Transverse colon (tissue), 4 donors: ENCODE results near the gene RPS6KA3. TPM values are rescaled to one million over a fixed set of nuclear protein-coding genes. Genes with fewer than 3 reads are reported as not detected.

ENCODE experiments used
- DNase-seq: peaks from one replicate; pipeline ENCODE4 v3.0.0-alpha.2; 2019
- H3K27ac ChIP-seq, 4 donors: fragments of 200-600 bp; sonication (generic); 2 replicates each; pipeline ENCODE4 v1.5.1; 2016 to 2018; ENCODE audit warnings: inconsistent platforms in 4 of 4
- H3K27me3 ChIP-seq: fragments of 200-600 bp; sonication (generic); 2 replicates; pipeline ENCODE4 v1.5.1; 2017; ENCODE audit warnings: inconsistent platforms
- H3K36me3 ChIP-seq, 4 donors: fragments of 200-600 bp; sonication (generic); 2 replicates each; pipeline ENCODE4 v1.5.1; 2017 to 2019; ENCODE audit warnings: inconsistent platforms in 4 of 4
- H3K4me1 ChIP-seq, 4 donors: fragments of 200-600 bp; sonication (generic); 2 replicates each; pipeline ENCODE4 v1.5.1; 2017 to 2020; ENCODE audit warnings: inconsistent platforms in 4 of 4
- H3K4me3 ChIP-seq, 4 donors: fragments of 200-600 bp; sonication (generic); 1 replicate in 1 of 4; 2 replicates in 3 of 4; pipeline versions ENCODE4 v1.5.1 to v1.6.1; 2017 to 2019; ENCODE audit warnings: inconsistent platforms in 4 of 4
- H3K9me3 ChIP-seq, 2 donors: fragments of 200-600 bp; sonication (generic); 2 replicates each; pipeline ENCODE4 v1.5.1; 2017 to 2019; ENCODE audit warnings: inconsistent platforms in 2 of 2
- CTCF ChIP-seq, 5 experiments: fragments of 200-600 bp in 3 of 5; fragments of 450-650 bp in 2 of 5; sonication (generic) in 3 of 5; IDR thresholded peaks; 1 replicate in 2 of 5; 2 replicates in 3 of 5; pipeline ENCODE4 v1.5.1; 2016 to 2017; ENCODE audit warnings: antibody characterized with exemption in 5 of 5, inconsistent platforms in 3 of 5, mild to moderate bottlenecking in 2 of 5, moderate library complexity in 1 of 5
- EP300 ChIP-seq: sonication (generic); formaldehyde crosslinking; IDR thresholded peaks from one replicate; pipeline ENCODE4 v1.6.1; 2017; ENCODE audit warnings: antibody characterized with exemption, low read depth
- POLR2A ChIP-seq: fragments of 450-650 bp; IDR thresholded peaks from one replicate; pipeline ENCODE4 v1.6.1; 2016; ENCODE audit warnings: antibody characterized with exemption, mild to moderate bottlenecking, moderate library complexity
- POLR2AphosphoS5 ChIP-seq, 3 donors: sonication (generic); formaldehyde crosslinking; IDR thresholded peaks; one replicate each; pipeline ENCODE4 v1.6.1; 2016; ENCODE audit warnings: antibody characterized with exemption in 3 of 3
- WGBS, 2 donors: methylation state at CpG; one replicate each; pipeline ENCODE4 v1.1.5; 2018; ENCODE audit warnings: low coverage in 1 of 2; 5-methylcytosine and 5-hydroxymethylcytosine counted together
- in situ Hi-C, 4 donors: fragments of 200-750 bp; cut with MboI; loops; one replicate each; pipeline versions ENCODE4 v1.15.0 to v1.15.1; 2017; ENCODE audit warnings: low sequenced_read_pairs in 3 of 4, low pct_ligation_motif_present in 1 of 4, low pct_unique_long_range_greater_than_20kb in 1 of 4
- intact Hi-C: fragments of 100-400 bp; cut with DNase I; formaldehyde crosslinking; loops from one replicate; pipeline ENCODE4 v1.15.1; 2023; ENCODE audit warnings: low total_unique reads
- total RNA-seq, 4 donors: library from RNA; depleted of rRNA; stranded (reverse); fragments of >200 nt; gene quantifications; one replicate each; pipeline ENCODE4 v1.1.0, GENCODE V29; 2016

RPS6KA3 gene
- total RNA-seq, result 10 to 100 TPM; 28.7 to 73.0 (median 49.8) TPM

DNA sequence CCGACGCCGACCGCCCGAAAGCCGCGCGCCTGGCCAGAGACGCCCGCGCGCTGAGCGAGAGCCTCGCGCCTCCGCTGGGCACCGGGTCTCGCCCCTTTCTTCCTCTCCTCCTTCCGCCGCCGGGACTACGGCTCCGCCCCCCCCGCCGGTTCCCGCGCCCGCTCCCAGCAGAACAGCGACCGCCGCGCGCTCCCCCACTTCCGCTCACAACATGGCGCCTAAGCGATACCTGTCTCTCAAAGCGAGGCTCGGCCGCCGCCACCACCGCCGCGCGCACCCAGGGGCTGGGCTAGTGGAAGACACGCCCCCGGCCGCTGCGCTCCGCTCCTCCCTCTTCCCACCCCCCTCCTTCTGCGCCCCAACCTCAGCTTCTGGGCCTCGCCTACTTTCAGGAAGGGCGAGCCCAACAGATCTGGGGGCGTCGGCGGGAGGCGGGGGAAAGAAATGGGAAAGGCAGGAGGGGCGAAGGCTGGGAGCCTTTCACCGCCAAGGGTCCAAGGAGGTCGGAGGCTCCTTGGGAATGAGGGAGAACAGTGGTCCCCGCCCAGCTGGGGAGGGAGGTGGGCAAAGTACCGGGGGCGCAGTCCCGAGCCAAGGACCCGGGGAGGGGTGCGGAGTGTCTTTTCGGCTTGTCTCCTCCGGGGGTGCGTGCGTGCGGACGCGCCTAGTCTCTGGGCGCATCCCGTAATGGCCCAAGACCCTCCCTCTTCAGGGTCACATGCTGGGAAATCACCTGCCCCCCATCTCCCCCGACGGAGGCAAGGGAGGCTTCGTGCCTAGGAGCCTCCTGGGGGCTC lies at the start of gene RPS6KA3:
RPS6KA3 (minus strand) TSS at position 100 of the 797 bp plus-strand sequence. CDS start 277 bp downstream, outside the sequence.
- Histone ChIP-seq H3K27ac (peak within 1 kb of the TSS; percentile 88 to 94 (median 92)), H3K9me3 (no peaks in the 10 kb centered on the region), H3K4me3 (peak within 1 kb of the TSS; percentile 60 to 80 (median 68)), H3K36me3 (no peaks in the 10 kb centered on the region), H3K4me1 (peaks cover 0 to 26% (median 5%) of the 10 kb centered on the region in 4 donors), H3K27me3 (no peaks in the 10 kb centered on the region)
- intact Hi-C loops, result no loop called here
- no peak for TF ChIP-seq CTCF (IDR thresholded peaks at IDR 0.05)
- peak; percentile 75 to 89 (median 83) for TF ChIP-seq POLR2AphosphoS5 (IDR thresholded peaks at IDR 0.05)
- TF ChIP-seq EP300, result no peak
- peak; percentile 78 for TF ChIP-seq POLR2A
- 43% methylated on average over 73 of the region's 77 CpGs; no CpG with 5 or more reads in 1 of the 2 donors for WGBS, 2 donors
- in situ Hi-C loops, result loop anchor here in 1 of 4 donors (25.0 kb wide), 1 partner anchor 170 kb away; no protein-coding TSS in a partner anchor
- DNase-seq, result peak; percentile 94

- H3K4me3 ChIP-seq, result no peak overlapping the region
- WGBS, 2 donors, result 36 to 50% methylated on average over 1 to 2 of the region's 2 CpGs
- H3K36me3 ChIP-seq, result no peaks in the 10 kb centered on the region
- intact Hi-C loops, result no loop called here
- H3K9me3 ChIP-seq, result no peaks in the 10 kb centered on the region
- H3K27ac ChIP-seq, result no peak overlapping the region
- H3K27me3 ChIP-seq, result no peaks in the 10 kb centered on the region
- H3K4me1 ChIP-seq, result no peaks in the 10 kb centered on the region
- in situ Hi-C loops, result no loop called here
- DNase-seq, result peak; percentile 10
- no peak for TF ChIP-seq EP300
Measured at GRCh38 chrX:20315140-20315539, 48.4 kb upstream of the RPS6KA3 start.

DNA sequence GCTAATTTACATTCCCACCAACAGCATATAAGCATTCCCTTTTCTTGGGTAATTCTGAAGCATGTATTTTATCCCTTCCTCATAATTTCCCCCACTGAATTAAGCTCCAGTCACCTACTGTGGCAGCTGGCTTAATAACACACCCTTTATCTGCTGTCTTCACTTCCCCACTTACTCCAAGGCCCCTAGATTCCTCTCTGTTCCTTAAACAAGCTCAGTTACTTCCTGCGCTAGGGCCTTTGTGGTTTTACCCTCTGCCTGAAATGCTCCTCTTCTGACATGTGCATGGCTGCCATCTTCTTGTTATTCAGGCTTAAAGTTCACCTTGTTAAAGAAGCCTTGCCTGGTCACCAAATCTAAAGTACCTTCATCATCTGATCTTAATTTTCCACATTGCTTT lies 47.2 kb upstream of the RPS6KA3 start:
- DNase-seq, result no peak
- in situ Hi-C loops, result no loop called here
- TF ChIP-seq EP300, result no peak
- no peak for TF ChIP-seq CTCF (IDR thresholded peaks at IDR 0.05)

DNA sequence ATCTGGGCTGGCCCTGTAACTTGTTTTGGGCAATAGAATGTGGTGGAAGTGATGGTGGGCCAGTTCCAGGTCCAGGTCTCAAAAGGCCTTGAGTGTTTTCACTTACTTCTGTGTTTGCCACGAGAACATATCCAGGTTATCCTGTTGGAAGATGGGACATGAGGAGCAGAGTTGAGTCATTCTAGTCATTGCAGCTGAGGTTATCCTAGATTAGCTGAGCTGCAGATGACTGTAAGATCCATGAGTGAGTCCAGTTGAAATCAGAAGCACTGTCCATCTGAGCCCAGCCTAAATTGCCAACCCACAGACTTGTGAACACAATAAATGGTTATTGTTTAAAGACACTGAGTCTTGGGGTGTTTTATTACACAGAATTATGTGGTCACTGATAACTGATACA lies 45.3 kb upstream of the RPS6KA3 start:
- Histone ChIP-seq H3K9me3 (no peaks in the 10 kb centered on the region), H3K27ac (no peak overlapping the region), H3K4me3 (no peak overlapping the region), H3K4me1 (no peaks in the 10 kb centered on the region), H3K36me3 (no peaks in the 10 kb centered on the region), H3K27me3 (no peaks in the 10 kb centered on the region)
- in situ Hi-C loops (no loop called here), intact Hi-C loops (no loop called here)
- WGBS, 2 donors, result 63% methylated on average over 1 of the region's 1 CpG; no CpG with 5 or more reads in 1 of the 2 donors
- DNase-seq, result no peak
- TF ChIP-seq POLR2AphosphoS5 (IDR thresholded peaks at IDR 0.05), result no peak
- no peak for TF ChIP-seq EP300
- TF ChIP-seq CTCF (IDR thresholded peaks at IDR 0.05), result no peak
- no peak for TF ChIP-seq POLR2A

More for the DNA sequence above, 47.2 kb upstream of the RPS6KA3 start:
- intact Hi-C loops, result no loop called here
- no peaks in the 10 kb centered on the region for H3K9me3 ChIP-seq
- H3K4me3 ChIP-seq, result no peak overlapping the region
- WGBS, 2 donors, result 83 to 100% methylated on average over 1 of the region's 1 CpG
- no peaks in the 10 kb centered on the region for H3K4me1 ChIP-seq
- no peaks in the 10 kb centered on the region for H3K27me3 ChIP-seq
- no peaks in the 10 kb centered on the region for H3K36me3 ChIP-seq
- H3K27ac ChIP-seq, result no peak overlapping the region
